IPS-18c (cell line): Measurements from ENCODE around the gene CETP.
"Not testable (repeated sequence)": the region's sequence is repeated elsewhere in the genome, so short reads cannot be mapped to it uniquely, and the experiment has no call there.

ENCODE experiments used
- H3K4me3 ChIP-seq: 2 replicates; pipeline ENCODE4 v1.7.0; 2013; ENCODE audit warnings: low read depth, mild to moderate bottlenecking, low read length, moderate library complexity; ENCODE audit not compliant: insufficient read depth
- H3K9me3 ChIP-seq: one replicate; pipeline ENCODE4 v1.6.1; 2013; ENCODE audit warnings: mild to moderate bottlenecking, low read length, moderate library complexity; ENCODE audit not compliant: control insufficient read depth, insufficient read depth

Gene CETP

GRCh38 chr16:56931892-56932720 lies 29.6 kb upstream of the CETP start, which contains the start of gene HERPUD1:
TSS of gene HERPUD1 (plus strand) at chr16:56932142. CDS start at chr16:56932245, 103 bp downstream.
- Histone ChIP-seq H3K9me3 (no peaks in the 10 kb centered on the region), H3K4me3 (peak within 1 kb of the TSS; percentile 83)

- Histone ChIP-seq H3K4me3 (peak overlapping the region; percentile 83), H3K9me3 (no peaks in the 10 kb centered on the region)
Observed at GRCh38 chr16:56932721-56933619, 28.8 kb upstream of the CETP start.

GRCh38 chr16:56933828-56934598 lies 27.7 kb upstream of the CETP start:
- no peak overlapping the region; the same call in 1 of the 2 replicates for H3K4me3 ChIP-seq
- no peaks in the 10 kb centered on the region for H3K9me3 ChIP-seq

- H3K4me3 ChIP-seq, H3K9me3 ChIP-seq: not testable (repeated sequence)
Observed at GRCh38 chr16:56934599-56935145, 27.1 kb upstream of the CETP start.

GRCh38 chr16:56935201-56935600 lies 26.5 kb upstream of the CETP start:
- Histone ChIP-seq H3K4me3 (no peak overlapping the region), H3K9me3 (no peaks in the 10 kb centered on the region)

- Histone ChIP-seq H3K9me3 (no peaks in the 10 kb centered on the region), H3K4me3 (no peak overlapping the region)
Observed at GRCh38 chr16:56936491-56936890, 25.3 kb upstream of the CETP start.

GRCh38 chr16:56936950-56937349 lies 24.8 kb upstream of the CETP start:
- H3K9me3 ChIP-seq = no peaks in the 10 kb centered on the region
- H3K4me3 ChIP-seq = no peak overlapping the region

- no peak overlapping the region for H3K4me3 ChIP-seq
- H3K9me3 ChIP-seq = no peaks in the 10 kb centered on the region
Observed at GRCh38 chr16:56938664-56939513, 22.9 kb upstream of the CETP start.

GRCh38 chr16:56939801-56940200 lies 21.9 kb upstream of the CETP start:
- Histone ChIP-seq H3K9me3 (no peaks in the 10 kb centered on the region), H3K4me3 (no peak overlapping the region)

- H3K4me3 ChIP-seq = no peak overlapping the region
- no peaks in the 10 kb centered on the region for H3K9me3 ChIP-seq
Observed at GRCh38 chr16:56941092-56941491, 20.7 kb upstream of the CETP start.

GRCh38 chr16:56941856-56942331 lies 19.9 kb upstream of the CETP start:
- H3K9me3 ChIP-seq = no peaks in the 10 kb centered on the region
- no peak overlapping the region for H3K4me3 ChIP-seq

- Histone ChIP-seq H3K4me3 (no peak overlapping the region), H3K9me3 (no peaks in the 10 kb centered on the region)
Observed at GRCh38 chr16:56943761-56944375, 17.9 kb upstream of the CETP start.

GRCh38 chr16:56944954-56945839 lies 16.6 kb upstream of the CETP start:
- Histone ChIP-seq H3K4me3 (no peak overlapping the region), H3K9me3 (no peaks in the 10 kb centered on the region)

- H3K4me3 ChIP-seq = no peak overlapping the region
- no peaks in the 10 kb centered on the region for H3K9me3 ChIP-seq
Observed at GRCh38 chr16:56945847-56946527, 15.8 kb upstream of the CETP start.
